Liver (tissue), 9 donors: ENCODE data around the gene MRPL9. TPM values are rescaled to one million over a fixed set of nuclear protein-coding genes. Genes with fewer than 3 reads are reported as not detected.

ENCODE experiments used
- DNase-seq: peaks from one replicate; pipeline ENCODE4 v3.0.0-alpha.2; 2017; ENCODE audit warnings: low spot score
- H3K27ac ChIP-seq, 2 donors: one replicate each; pipeline ENCODE4 v1.7.0; 2013; ENCODE audit warnings: inconsistent platforms in 2 of 2, low read length in 2 of 2, control low read depth in 1 of 2, low read depth in 1 of 2, mild to moderate bottlenecking in 1 of 2
- H3K27me3 ChIP-seq, 4 donors: one replicate each; pipeline versions ENCODE4 v1.6.1 to v1.7.0; 2013; ENCODE audit warnings: low read length in 3 of 4, inconsistent platforms in 1 of 4, mild to moderate bottlenecking in 1 of 4, moderate library complexity in 1 of 4; ENCODE audit not compliant: control insufficient read depth in 4 of 4, insufficient read depth in 4 of 4
- H3K36me3 ChIP-seq, 4 donors: one replicate each; pipeline versions ENCODE4 v1.6.1 to v1.7.0; 2013; ENCODE audit warnings: low read length in 3 of 4, mild to moderate bottlenecking in 3 of 4, low read depth in 1 of 4, moderate library complexity in 1 of 4; ENCODE audit not compliant: control insufficient read depth in 4 of 4, insufficient read depth in 3 of 4
- H3K4me1 ChIP-seq, 4 donors: one replicate each; pipeline versions ENCODE4 v1.6.1 to v1.7.0; 2013; ENCODE audit warnings: low read length in 3 of 4, mild to moderate bottlenecking in 3 of 4, moderate library complexity in 1 of 4; ENCODE audit not compliant: control insufficient read depth in 4 of 4, insufficient read depth in 4 of 4
- H3K4me3 ChIP-seq, 3 donors: one replicate each; pipeline versions ENCODE4 v1.6.1 to v1.7.0; 2013; ENCODE audit warnings: low read length in 3 of 3, control low read depth in 1 of 3, low read depth in 1 of 3, mild to moderate bottlenecking in 1 of 3
- H3K9ac ChIP-seq, 2 donors: one replicate each; pipeline ENCODE4 v1.7.0; 2013; ENCODE audit warnings: low read length in 2 of 2, mild to moderate bottlenecking in 2 of 2, moderate library complexity in 2 of 2, control low read depth in 1 of 2, low read depth in 1 of 2
- H3K9me3 ChIP-seq, 4 donors: one replicate each; pipeline versions ENCODE4 v1.6.1 to v1.7.0; 2013; ENCODE audit warnings: low read length in 3 of 4; ENCODE audit not compliant: control insufficient read depth in 4 of 4
- EGR1 ChIP-seq, 2 donors: IDR thresholded peaks; 2 replicates each; pipeline ENCODE4 v1.6.1; 2016 to 2018; ENCODE audit warnings: antibody characterized with exemption in 2 of 2, low read depth in 2 of 2
- FOXA1 ChIP-seq: IDR thresholded peaks from 2 replicates; pipeline ENCODE4 v1.6.1; 2016; ENCODE audit warnings: antibody characterized with exemption
- FOXA2 ChIP-seq: IDR thresholded peaks from 2 replicates; pipeline ENCODE4 v1.6.1; 2016; ENCODE audit warnings: antibody characterized with exemption
- GABPA ChIP-seq, 2 donors: IDR thresholded peaks in 1 of 2; conservative IDR thresholded peaks in 1 of 2; 2 replicates each; pipeline ENCODE4 v1.6.1; 2016; ENCODE audit warnings: antibody characterized with exemption in 2 of 2, mild to moderate bottlenecking in 1 of 2, moderate library complexity in 1 of 2
- HNF4A ChIP-seq, 2 donors: conservative IDR thresholded peaks; 2 replicates each; pipeline ENCODE4 v1.6.1; 2016; ENCODE audit warnings: antibody characterized with exemption in 2 of 2, mild to moderate bottlenecking in 2 of 2
- HNF4G ChIP-seq: IDR thresholded peaks from 2 replicates; pipeline ENCODE4 v1.6.1; 2016; ENCODE audit warnings: antibody characterized with exemption
- NR2F2 ChIP-seq: IDR thresholded peaks from 2 replicates; pipeline ENCODE4 v1.6.1; 2016; ENCODE audit warnings: antibody characterized with exemption
- RAD21 ChIP-seq, 2 donors: IDR thresholded peaks; 2 replicates each; pipeline ENCODE4 v1.6.1; 2016; ENCODE audit warnings: antibody characterized with exemption in 2 of 2, mild to moderate bottlenecking in 2 of 2
- REST ChIP-seq: IDR thresholded peaks from 2 replicates; pipeline ENCODE4 v1.6.1; 2016; ENCODE audit warnings: antibody characterized with exemption, mild to moderate bottlenecking
- SP1 ChIP-seq: IDR thresholded peaks from 2 replicates; pipeline ENCODE4 v1.6.1; 2018; ENCODE audit warnings: antibody characterized with exemption, mild to moderate bottlenecking
- TAF1 ChIP-seq: conservative IDR thresholded peaks from 2 replicates; pipeline ENCODE4 v1.6.1; 2016; ENCODE audit warnings: antibody characterized with exemption, mild to moderate bottlenecking
- YY1 ChIP-seq: IDR thresholded peaks from 2 replicates; pipeline ENCODE4 v1.6.1; 2016; ENCODE audit warnings: antibody characterized with exemption, mild to moderate bottlenecking
- WGBS: extraction: QIAGEN DNeasy Blood & Tissue Kit; methylation state at CpG from one replicate; pipeline ENCODE4 v1.1.7; 2013; 5-methylcytosine and 5-hydroxymethylcytosine counted together
- polyA plus RNA-seq, 2 donors: library from polyadenylated mRNA; stranded (reverse) in 1 of 2; unstranded in 1 of 2; fragments of 200-250 nt in 1 of 2; fragments of >200 nt in 1 of 2; fragmentation: Nextera tagmentation in 1 of 2; extraction: Ambion mirVana in 1 of 2; gene quantifications; one replicate each; pipeline versions ENCODE4 v1.2.1 to v1.2.3, GENCODE V29; 2013 to 2015
- total RNA-seq, 2 donors: library from RNA; depleted of rRNA; stranded (reverse); fragments of >200 nt; gene quantifications; one replicate each; pipeline ENCODE4 v1.2.3, GENCODE V29; 2014
- TF ChIP-seq, protein P1 (sequence below): IDR thresholded peaks from 2 replicates; pipeline ENCODE4 v1.6.1; 2016; ENCODE audit warnings: antibody characterized with exemption
- TF ChIP-seq, protein P2 (sequence below): fragments of 150-350 bp; IDR thresholded peaks from 2 replicates; pipeline ENCODE4 v1.5.1; 2017; ENCODE audit warnings: improper control_type of control experiment, low read depth, low read length; ENCODE audit not compliant: missing input control
- donor health status: healthy.
- donor health status: healthy.
- donor health status: healthy.
- donor health status: healthy.
- donor health status: healthy.

MRPL9 gene
- total and polyA plus RNA-seq, 4 donors: 22.5 to 43.5 (median 31.6) TPM

DNA sequence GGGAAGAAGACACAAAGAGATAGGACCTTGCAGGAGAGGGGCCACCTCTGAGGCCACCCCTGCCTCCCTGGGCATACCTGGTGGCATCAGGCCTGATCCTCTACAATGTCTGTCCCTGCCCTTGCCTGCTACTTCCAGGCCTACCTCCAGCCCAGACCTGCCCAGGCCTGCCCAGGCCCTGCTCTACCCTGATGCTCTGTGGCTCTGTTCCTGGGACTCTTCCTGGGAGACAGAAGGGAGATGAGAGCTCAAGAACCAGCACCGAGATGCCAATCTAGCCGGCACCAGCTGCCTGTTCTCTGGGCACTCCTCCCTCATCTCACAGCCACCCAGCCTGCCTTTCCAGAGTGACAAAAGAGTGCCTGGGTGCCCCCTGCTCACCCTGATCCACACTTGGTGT lies 49.4 kb downstream of the MRPL9 start:
- H3K27ac ChIP-seq: no peak overlapping the region
- H3K36me3 ChIP-seq: no peaks in the 10 kb centered on the region
- no peak overlapping the region for H3K4me3 ChIP-seq
- H3K27me3 ChIP-seq: peaks cover 0 to 4% (median 0%) of the 10 kb centered on the region in 4 donors
- 80% methylated on average over 2 of the region's 2 CpGs for whole genome bisulfite sequencing
- H3K9me3 ChIP-seq: no peaks in the 10 kb centered on the region
- H3K4me1 ChIP-seq: peaks cover 0 to 7% (median under 1%) of the 10 kb centered on the region in 4 donors
- no peak for TF ChIP-seq FOXA1
- no peak for TF ChIP-seq GABPA (IDR thresholded peaks at IDR 0.05 in 1 of 2, conservative IDR thresholded peaks at IDR 0.05 in 1 of 2)
- no peak for TF ChIP-seq HNF4G
- TF ChIP-seq REST: no peak
- no peak for TF ChIP-seq SP1
- TF ChIP-seq NR2F2: no peak
- TF ChIP-seq, protein P1, sequence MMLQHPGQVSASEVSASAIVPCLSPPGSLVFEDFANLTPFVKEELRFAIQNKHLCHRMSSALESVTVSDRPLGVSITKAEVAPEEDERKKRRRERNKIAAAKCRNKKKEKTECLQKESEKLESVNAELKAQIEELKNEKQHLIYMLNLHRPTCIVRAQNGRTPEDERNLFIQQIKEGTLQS: no peak
- TF ChIP-seq RAD21 (IDR thresholded peaks at IDR 0.05): no peak
- TF ChIP-seq FOXA2: no peak
- no peak overlapping the region for H3K9ac ChIP-seq
- DNase-seq: no peak

- TF ChIP-seq TAF1: no peak
- no peak for TF ChIP-seq REST
- no peak for DNase-seq
- Histone ChIP-seq H3K4me1 (peaks cover 0 to 7% (median under 1%) of the 10 kb centered on the region in 4 donors), H3K9ac (no peak overlapping the region), H3K27me3 (peaks cover 0 to 4% (median 0%) of the 10 kb centered on the region in 4 donors), H3K4me3 (no peak overlapping the region), H3K36me3 (no peaks in the 10 kb centered on the region), H3K9me3 (no peaks in the 10 kb centered on the region), H3K27ac (no peak overlapping the region)
- 68% methylated on average over 2 of the region's 2 CpGs for WGBS
These were observed 50.3 kb downstream of the MRPL9 start for GRCh38 chr1:151713044-151713443.

DNA sequence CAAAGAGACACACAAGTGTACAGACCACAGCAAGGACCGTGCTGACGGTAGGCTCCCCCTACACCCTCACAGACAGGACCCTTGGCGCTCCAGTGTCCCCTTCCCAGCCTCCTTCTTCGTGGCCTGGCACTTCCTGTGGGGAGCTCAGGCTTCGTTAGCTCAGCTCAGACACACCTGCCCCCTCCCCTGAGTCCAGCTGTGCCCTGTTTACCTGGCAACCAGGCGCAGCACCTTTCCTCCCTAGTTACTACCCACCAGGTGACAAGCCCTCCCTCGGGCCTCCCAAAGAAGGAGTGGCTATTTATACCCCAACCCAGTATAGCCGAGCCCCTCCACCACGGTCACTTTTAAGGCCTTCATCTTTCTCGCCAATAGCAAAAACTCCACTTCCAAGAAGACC lies 51.3 kb downstream of the MRPL9 start:
- no peak for DNase-seq
- WGBS: 77% methylated on average over 10 of the region's 10 CpGs
- no peaks in the 10 kb centered on the region for H3K36me3 ChIP-seq
- H3K27ac ChIP-seq: no peak overlapping the region
- peaks cover 0 to 4% (median 0%) of the 10 kb centered on the region in 4 donors for H3K27me3 ChIP-seq
- H3K9me3 ChIP-seq: no peaks in the 10 kb centered on the region
- H3K4me1 ChIP-seq: peaks cover 0 to 3% (median 0%) of the 10 kb centered on the region in 4 donors
- H3K4me3 ChIP-seq: no peak overlapping the region
- no peak overlapping the region for H3K9ac ChIP-seq
- TF ChIP-seq HNF4A (conservative IDR thresholded peaks at IDR 0.05) (no peak), GABPA (IDR thresholded peaks at IDR 0.05 in 1 of 2, conservative IDR thresholded peaks at IDR 0.05 in 1 of 2) (no peak), YY1 (no peak), HNF4G (no peak), TAF1 (no peak), EGR1 (IDR thresholded peaks at IDR 0.05; ENCODE audit: low read depth in 2 of 2) (no peak), REST (no peak)
- TF ChIP-seq, protein P2, sequence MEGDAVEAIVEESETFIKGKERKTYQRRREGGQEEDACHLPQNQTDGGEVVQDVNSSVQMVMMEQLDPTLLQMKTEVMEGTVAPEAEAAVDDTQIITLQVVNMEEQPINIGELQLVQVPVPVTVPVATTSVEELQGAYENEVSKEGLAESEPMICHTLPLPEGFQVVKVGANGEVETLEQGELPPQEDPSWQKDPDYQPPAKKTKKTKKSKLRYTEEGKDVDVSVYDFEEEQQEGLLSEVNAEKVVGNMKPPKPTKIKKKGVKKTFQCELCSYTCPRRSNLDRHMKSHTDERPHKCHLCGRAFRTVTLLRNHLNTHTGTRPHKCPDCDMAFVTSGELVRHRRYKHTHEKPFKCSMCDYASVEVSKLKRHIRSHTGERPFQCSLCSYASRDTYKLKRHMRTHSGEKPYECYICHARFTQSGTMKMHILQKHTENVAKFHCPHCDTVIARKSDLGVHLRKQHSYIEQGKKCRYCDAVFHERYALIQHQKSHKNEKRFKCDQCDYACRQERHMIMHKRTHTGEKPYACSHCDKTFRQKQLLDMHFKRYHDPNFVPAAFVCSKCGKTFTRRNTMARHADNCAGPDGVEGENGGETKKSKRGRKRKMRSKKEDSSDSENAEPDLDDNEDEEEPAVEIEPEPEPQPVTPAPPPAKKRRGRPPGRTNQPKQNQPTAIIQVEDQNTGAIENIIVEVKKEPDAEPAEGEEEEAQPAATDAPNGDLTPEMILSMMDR: no peak
